ENCODE data around the gene SYT6.

GRCh38 chr1:114082867-114083585 is 70.6 kb downstream of the SYT6 start:
- TF ChIP-seq, protein P1, sequence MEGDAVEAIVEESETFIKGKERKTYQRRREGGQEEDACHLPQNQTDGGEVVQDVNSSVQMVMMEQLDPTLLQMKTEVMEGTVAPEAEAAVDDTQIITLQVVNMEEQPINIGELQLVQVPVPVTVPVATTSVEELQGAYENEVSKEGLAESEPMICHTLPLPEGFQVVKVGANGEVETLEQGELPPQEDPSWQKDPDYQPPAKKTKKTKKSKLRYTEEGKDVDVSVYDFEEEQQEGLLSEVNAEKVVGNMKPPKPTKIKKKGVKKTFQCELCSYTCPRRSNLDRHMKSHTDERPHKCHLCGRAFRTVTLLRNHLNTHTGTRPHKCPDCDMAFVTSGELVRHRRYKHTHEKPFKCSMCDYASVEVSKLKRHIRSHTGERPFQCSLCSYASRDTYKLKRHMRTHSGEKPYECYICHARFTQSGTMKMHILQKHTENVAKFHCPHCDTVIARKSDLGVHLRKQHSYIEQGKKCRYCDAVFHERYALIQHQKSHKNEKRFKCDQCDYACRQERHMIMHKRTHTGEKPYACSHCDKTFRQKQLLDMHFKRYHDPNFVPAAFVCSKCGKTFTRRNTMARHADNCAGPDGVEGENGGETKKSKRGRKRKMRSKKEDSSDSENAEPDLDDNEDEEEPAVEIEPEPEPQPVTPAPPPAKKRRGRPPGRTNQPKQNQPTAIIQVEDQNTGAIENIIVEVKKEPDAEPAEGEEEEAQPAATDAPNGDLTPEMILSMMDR (conservative IDR thresholded peaks at IDR 0.05; ENCODE audit: low read depth, low read length), result no peak
- no peak for TF ChIP-seq EZH2 (IDR thresholded peaks at IDR 0.05; ENCODE audit: borderline replicate concordance, low read depth, low read length, poor library complexity, severe bottlenecking)
